HG03521 (cell line): Measurements from ENCODE around the gene SND1.

ENCODE experiments used
- ATAC-seq: cut with Tn5 transposase; IDR thresholded peaks from one replicate; pipeline ENCODE4 v1.9.1; 2021; ENCODE audit warnings: mild to moderate bottlenecking, moderate library complexity; ENCODE audit not compliant: unreplicated experiment

Gene SND1

DNA sequence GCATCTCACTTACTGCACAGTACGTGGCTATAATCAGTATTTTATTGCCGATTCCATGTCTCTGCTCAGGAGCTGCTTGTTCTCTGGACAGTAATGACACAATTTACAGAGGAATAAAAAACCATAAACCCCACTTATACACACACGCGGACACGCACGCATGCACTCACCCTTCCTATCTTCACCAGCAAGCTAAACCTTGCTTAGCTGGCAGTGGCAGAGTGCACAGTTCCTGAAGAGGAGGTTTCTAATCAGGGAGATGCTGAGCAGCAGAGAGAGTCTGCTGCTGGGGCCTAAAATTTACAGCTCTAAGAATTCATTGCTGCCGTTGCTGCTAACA lies 66.3 kb downstream of the SND1 start:
- ATAC-seq = no peak

DNA sequence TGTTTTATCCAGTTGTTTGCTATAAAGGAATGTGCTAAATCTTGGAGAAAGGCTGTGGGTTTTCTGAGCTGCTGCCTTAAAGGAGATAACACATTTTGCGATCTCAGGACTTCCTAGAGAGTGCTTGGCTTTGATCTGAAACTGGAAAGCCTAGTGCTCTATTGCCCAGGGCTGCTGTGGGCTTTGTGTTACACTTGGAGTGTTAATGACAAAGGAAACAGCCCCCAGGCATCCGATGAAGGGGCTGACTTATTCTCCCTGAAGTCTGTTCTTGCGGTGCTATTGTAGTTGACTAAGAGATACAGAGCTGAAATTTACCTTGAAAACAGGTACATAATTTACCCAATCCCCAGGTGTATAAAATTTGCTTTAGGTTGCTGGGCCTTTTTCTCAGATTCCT lies 74.5 kb downstream of the SND1 start:
- no peak for ATAC-seq

DNA sequence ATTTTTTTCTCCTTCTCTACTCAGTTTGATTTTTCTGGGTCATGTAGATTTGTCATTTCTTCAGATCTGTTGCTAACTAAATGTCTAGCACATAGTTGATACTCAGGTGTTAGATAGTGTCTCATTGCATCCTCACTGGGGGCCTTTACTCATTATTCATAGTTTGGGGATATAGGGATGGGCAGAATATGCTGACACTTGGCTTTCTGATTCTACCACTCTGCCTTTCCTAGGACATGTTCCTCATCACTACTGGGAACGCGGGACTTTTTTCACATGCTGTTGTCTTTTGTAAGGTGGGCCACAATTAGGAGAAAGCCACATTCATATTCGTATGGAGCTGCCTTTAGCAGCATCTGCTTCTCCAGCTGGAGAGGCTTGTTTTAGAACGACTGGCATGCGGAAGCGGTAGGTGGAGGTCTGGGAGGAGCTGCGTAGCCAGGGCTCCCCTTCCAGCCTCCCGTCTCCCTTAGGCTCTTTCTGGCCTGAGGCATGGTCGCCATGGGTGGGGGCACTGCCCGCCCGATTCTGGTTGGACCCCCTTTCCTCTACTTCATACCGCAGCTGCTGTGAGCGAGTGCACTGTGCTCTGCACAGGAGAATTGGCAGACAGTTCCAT lies 78.8 kb downstream of the SND1 start:
- no peak for ATAC-seq

DNA sequence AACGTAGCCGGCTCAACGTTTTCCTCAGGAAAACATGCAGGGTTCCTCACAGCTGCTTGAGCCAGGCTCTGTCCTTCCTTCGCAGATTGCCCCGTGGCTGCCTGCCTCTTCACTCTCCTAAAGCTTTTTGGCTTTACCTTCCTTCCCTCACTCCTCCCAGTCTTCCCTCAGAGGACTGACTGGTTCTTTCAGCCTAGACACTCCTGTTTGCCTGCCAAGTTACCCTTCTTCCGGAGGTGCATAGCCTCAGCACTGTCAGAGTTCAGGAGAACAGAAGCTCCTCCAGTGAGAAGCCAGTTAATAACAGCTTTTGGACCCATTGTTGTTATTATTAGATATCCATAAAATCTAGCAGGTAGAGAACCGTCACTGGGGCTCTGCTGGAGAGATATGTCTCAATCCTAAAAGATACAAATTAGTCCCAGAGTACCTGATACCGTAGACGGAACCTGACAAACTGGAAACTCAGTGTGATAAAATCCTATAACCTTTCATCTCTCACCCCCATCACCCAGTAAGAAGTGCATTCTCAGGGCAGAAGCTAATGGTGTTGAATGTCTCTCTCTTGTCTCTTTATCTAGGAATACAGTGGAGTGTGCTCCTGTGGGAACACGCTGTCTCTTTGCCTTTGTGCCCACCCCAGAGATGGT lies 79.6 kb downstream of the SND1 start:
- no peak for ATAC-seq

DNA sequence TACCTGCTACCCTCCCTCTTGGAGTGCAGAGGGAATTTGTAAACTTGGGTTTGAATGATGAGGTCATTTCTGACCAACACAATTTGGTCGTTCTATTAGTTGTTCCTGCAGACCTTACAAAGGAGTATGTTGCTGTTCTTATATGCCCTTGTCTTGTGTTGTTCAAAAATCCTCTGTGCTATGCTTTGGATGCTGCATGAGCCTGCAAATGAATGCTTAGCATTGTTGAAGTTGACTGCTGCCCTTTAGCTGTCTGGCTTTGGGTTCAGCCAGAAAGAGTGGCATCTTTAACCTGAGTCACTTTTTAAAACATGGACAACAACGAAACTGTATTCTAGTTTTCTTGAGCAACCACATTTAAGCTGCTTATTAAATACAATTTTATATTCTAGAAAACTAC lies 80.3 kb downstream of the SND1 start:
- no peak for ATAC-seq

DNA sequence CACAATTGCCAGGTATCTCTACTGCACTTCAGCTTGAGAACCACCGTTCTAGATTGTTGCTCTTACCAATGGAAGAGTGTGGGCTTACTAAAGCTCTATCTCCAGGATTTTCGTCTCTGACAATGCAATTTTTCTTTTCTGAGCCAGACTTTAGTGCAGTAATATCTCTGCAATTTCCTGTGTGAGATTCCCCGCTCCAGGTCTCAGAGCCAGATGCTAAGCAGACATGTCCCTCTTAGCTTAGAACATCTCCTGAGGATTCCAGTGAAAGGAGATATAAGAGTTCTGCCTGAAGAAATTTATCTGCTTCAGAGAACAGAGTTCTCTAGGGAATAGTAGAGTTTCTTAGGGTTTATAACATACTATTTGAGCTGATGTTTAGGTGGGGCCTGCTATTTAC lies 82.0 kb downstream of the SND1 start:
- ATAC-seq = no peak

DNA sequence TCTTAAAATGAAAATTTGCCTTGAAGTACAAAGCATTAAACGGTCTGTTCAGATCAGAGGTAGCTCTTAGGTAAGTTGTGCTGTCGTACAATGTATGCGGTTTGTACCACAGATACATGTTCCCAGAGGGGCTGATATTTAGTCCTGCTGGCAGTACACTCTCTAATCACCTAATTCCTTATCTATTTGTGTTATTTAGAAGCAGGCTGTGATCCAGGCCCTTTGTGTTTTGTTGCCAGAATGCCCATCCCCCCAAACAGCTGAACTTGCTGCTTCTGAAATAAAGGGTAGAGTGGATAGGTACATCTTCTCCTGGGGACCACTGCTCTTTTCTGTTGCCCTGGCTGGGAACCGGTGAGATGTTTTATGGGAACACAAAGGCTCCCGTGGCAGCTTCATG lies 84.5 kb downstream of the SND1 start:
- ATAC-seq = no peak

- ATAC-seq = no peak
Measured at GRCh38 chr7:127738859-127739258, 86.9 kb downstream of the SND1 start.

DNA sequence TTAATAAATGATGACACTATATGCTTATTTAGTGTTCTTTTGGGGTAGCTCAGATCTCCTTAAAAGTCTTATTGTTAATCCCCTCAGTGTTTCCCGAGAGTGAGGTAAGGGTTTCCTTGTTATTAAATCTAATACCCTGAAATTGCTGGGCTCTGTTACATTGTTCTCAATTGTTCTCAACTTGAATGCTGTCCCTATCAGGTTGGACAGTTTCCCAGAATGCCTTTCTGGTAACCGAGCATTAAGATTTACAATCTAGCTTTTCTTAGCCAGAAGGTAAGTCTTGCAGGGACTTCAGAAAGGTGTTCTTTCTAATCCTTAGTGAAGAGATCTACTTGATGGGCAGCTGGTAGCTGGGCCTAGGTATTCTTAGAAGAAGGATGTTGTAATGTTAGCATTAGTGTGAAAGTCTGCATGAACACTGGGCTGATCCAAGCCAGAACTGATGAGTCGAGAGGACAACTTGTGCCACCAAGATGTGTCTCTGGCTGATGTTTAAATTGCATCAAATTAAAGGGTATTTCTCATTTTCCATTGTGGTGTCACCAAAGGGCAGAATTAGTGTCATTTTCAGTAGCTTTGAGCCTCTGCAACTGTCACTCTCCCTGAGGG lies 89.9 kb downstream of the SND1 start:
- no peak for ATAC-seq

DNA sequence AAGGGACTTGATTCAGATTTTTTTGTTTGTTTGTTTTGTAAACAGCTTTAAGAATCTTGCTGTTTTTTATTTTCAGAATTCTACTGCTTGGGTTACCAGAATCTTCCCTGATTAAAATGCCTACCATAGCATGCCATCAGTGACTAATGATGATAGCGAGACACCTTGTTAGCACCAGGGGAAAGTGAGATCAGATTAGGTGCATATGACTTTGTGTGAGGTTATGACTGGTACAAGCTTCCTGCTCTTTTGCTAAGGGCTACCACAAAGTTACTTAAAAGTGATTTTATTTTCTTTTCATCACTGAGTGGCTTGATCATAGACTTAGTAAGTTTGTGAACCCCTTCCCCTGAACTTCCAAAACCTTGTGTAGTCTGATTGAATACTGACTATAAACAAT lies 93.5 kb downstream of the SND1 start:
- no peak for ATAC-seq

GRCh38 chr7:127751062-127751461 lies 99.1 kb downstream of the SND1 start:
- no peak for ATAC-seq

GRCh38 chr7:127751490-127752448 lies 99.8 kb downstream of the SND1 start:
- ATAC-seq = no peak

DNA sequence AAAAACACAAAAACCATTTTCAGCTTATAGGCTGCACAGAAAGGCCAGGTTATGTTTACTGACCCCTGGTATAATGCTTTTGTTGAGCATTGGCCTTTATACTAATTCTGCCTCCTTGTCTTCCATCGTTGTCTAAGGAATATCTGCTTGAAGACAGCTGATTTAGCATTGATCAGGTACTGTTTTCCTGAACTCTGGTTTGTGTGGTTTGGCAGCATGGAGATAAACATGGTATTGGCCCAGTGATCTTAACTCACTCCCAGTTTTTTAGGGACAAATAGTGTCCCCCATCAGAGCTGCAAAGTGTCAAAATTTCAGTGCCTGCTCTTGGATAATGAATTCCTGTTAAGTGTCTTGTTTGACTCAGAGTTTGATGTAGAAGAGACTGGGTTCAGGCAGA lies 100.8 kb downstream of the SND1 start:
- ATAC-seq = no peak

- ATAC-seq = no peak
Measured at GRCh38 chr7:127754457-127754856, 102.5 kb downstream of the SND1 start.

DNA sequence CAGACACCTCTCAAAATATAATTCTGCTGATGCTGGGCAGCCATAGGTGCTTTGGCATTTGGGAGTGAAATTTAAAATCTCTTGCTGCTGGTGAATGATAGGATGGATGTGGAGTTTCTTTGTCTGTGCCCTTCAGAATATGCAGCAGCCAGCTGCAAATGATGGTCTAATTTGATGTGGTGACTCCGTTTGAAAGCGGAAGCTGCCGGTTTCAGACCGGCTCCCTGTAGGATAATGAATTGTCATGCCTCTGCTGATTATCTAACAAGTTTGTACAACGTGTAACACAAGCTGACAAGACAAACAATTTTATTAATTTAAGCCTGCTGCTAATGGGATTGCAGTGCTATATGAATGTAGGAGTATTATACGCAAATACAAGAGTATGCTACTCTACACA lies 103.5 kb downstream of the SND1 start:
- no peak for ATAC-seq

DNA sequence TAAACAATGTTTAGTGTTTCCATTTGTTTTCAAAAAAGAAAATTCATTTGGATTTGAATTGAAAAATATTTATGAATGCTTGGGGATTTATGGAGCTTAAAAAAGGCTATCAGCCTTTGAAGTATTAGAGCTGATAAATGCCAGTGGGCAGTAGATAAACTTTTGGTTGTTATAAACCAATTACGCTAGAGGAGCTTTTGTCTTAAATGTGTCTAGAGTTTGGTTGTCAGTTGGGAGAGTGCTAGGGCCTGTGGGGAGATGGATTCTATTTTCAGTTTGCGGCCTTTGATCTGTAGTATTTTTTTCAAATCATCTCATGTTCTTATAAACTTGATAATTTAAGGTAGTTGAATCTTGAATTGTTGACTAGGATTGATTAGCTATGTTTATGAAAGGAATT lies 104.0 kb downstream of the SND1 start:
- ATAC-seq = no peak

DNA sequence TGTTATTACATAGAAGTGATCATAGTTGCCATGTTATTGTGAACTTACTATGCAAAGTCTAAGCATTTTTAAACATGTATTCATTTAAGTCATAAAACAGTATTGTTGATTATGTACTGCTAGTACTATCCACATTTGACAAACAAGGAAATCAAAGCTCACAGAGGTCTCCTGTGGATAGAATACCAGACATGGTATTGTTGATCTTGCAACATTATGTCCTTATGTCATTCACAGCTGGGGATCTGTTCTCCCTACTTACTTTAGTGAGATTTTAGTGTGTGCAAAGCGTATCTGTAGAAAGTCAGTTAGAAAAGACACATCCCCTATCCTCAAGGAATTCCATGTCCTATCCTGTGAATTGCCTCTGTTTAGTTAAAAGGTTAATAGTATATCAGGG lies 106.1 kb downstream of the SND1 start:
- ATAC-seq = no peak

GRCh38 chr7:127758845-127759244 lies 106.9 kb downstream of the SND1 start:
- no peak for ATAC-seq

DNA sequence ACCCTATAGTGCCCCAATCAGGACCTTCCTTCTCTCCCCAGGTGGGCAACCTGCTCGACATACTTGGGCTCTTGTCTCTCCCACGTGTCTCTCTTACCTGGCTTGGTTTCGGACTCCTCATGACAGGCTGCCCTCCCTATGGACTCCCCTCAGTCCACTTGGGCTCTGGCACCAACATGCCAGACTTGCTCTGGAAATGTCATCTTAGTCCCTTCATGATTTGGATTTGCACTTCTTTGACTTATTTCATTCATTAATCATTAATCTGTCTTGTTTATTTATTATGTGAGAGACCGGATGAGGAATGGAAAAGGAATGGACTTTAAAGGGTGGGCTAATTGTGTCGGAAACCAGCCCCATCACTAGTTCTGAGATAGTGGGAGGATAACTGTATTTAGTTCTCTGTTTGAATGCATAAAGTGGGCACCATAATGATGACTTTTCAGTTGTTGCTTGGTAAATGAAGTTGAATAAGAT lies 108.0 kb downstream of the SND1 start:
- no peak for ATAC-seq

DNA sequence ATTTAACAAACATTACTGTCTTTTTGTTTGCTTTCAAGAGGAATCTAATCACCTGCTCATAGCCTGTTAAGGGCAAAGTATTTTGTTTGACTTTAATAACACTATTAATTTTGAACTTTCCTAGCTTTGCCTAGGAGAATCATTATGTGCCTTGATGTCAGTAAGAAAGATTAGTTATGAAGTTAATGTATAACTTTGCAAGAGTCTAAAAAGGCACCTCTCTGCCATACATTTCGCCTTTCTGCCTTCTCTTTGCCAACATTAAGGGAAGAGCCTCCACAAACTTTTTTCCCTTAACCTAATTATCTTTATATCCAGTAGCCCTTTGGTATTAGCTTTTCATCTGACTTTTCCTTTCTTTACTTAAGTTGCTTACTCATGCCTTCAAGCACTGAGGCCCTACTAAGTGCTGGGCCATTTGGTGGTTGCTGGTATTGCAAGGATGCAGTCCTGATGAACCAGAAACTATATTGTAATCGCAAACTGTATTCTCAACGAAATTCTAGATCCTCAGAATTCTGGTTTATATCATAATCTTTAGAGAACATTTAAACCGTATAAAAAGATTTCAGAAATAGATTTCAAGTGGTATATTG lies 108.5 kb downstream of the SND1 start:
- no peak for ATAC-seq

- ATAC-seq = no peak
Measured at GRCh38 chr7:127761196-127761595, 109.2 kb downstream of the SND1 start.
